Osteoblast (primary cell): ENCODE data around the gene DLK2. TPM values are rescaled to one million over a fixed set of nuclear protein-coding genes. Genes with fewer than 3 reads are reported as not detected.

ENCODE experiments used
- DNase-seq: peaks from one replicate; pipeline ENCODE4 v3.0.0; 2011; ENCODE audit warnings: low spot score, mixed read lengths; ENCODE audit not compliant: insufficient read length; ENCODE audit errors: missing footprints
- H2AFZ ChIP-seq: 2 replicates; pipeline ENCODE4 v1.6.0; 2011; ENCODE audit warnings: mild to moderate bottlenecking, low read length
- H3K27ac ChIP-seq: 2 replicates; pipeline ENCODE4 v1.5.1; 2011; ENCODE audit warnings: mild to moderate bottlenecking, low read depth, low read length, moderate library complexity
- H3K27me3 ChIP-seq: 2 replicates; pipeline ENCODE4 v1.6.0; 2012; ENCODE audit warnings: mild to moderate bottlenecking, control low read depth, inconsistent platforms, low read length, moderate library complexity; ENCODE audit not compliant: insufficient read depth
- H3K36me3 ChIP-seq: 2 replicates; pipeline ENCODE4 v1.5.1; 2011; ENCODE audit warnings: mild to moderate bottlenecking, low read length, control low read depth, moderate library complexity; ENCODE audit not compliant: insufficient read depth
- H3K4me1 ChIP-seq: 2 replicates; pipeline ENCODE4 v1.5.1; 2011; ENCODE audit warnings: mild to moderate bottlenecking, low read length, control low read depth, moderate library complexity; ENCODE audit not compliant: insufficient read depth
- H3K4me2 ChIP-seq: 2 replicates; pipeline ENCODE4 v1.6.0; 2011; ENCODE audit warnings: mild to moderate bottlenecking, low read length; ENCODE audit not compliant: insufficient read depth
- H3K4me3 ChIP-seq: fragments of 200-600 bp; sonication (generic); 3 replicates; pipeline ENCODE4 v1.5.1; 2012; ENCODE audit warnings: mild to moderate bottlenecking, low read length, inconsistent platforms; ENCODE audit not compliant: insufficient read depth
- H3K79me2 ChIP-seq: 2 replicates; pipeline ENCODE4 v1.6.0; 2012; ENCODE audit warnings: mild to moderate bottlenecking, low read length, control low read depth, inconsistent platforms; ENCODE audit not compliant: insufficient read depth
- H3K9me3 ChIP-seq: 2 replicates; pipeline ENCODE4 v1.5.1; 2011; ENCODE audit warnings: low read depth, low read length, control low read depth
- H4K20me1 ChIP-seq: 2 replicates; pipeline ENCODE4 v1.6.0; 2012; ENCODE audit warnings: mild to moderate bottlenecking, low read length, control low read depth; ENCODE audit not compliant: insufficient read depth
- CTCF ChIP-seq: IDR thresholded peaks from 2 replicates; pipeline ENCODE4 v1.5.1; 2011; ENCODE audit warnings: mild to moderate bottlenecking, low read depth, low read length, moderate library complexity; ENCODE audit errors: extremely low read depth
- total RNA-seq: library from RNA; depleted of rRNA; stranded (reverse); fragments of >200 nt; gene quantifications from 2 replicates; pipeline ENCODE4 v1.2.3, GENCODE V29; 2012

DLK2 gene
- total RNA-seq, 1 donor = not detected

- Histone ChIP-seq H3K4me1 (peaks cover 55% of the 10 kb centered on the region), H3K79me2 (peaks cover 51% of the 10 kb centered on the region), H3K4me3 (no peak overlapping the region), H3K27me3 (no peaks in the 10 kb centered on the region), H4K20me1 (peaks cover 48% of the 10 kb centered on the region), H3K4me2 (no peak overlapping the region), H3K27ac (no peak overlapping the region), H3K9me3 (no peaks in the 10 kb centered on the region), H3K36me3 (peaks cover 10% of the 10 kb centered on the region), H2AFZ (no peak overlapping the region)
- DNase-seq = peak; percentile 49
- no peak for TF ChIP-seq CTCF
Observed at GRCh38 chr6:43493833-43494232, 38.5 kb upstream of the DLK2 start.

- no peak overlapping the region for H3K4me3 ChIP-seq
- no peak overlapping the region for H3K27ac ChIP-seq
- no peaks in the 10 kb centered on the region for H3K9me3 ChIP-seq
Observed at GRCh38 chr6:43493230-43493629, 37.9 kb upstream of the DLK2 start.

DNA sequence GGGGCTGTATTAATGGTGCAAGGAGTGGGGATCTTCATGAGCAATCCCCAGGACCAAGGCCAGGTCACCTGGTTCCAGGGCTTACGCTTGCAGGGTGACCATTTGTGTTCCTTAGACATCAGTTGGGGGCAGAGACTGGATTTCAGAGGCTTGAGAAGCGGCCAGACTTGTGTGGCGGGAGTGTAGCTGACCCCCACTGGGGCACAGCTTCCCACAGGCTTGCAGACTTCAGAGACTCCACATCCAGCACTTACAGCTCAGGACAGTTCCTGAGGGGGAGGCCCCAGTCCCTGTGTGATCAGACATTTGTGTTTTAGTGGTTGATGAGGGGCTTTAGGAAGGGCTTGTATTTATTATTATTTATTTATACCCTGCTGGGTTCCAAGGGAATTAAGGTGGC, 37.3 kb upstream of the DLK2 start:
- Histone ChIP-seq H3K79me2 (peaks cover 52% of the 10 kb centered on the region), H3K36me3 (no peaks in the 10 kb centered on the region), H3K4me3 (peak overlapping the region; percentile 59), H3K27ac (peak overlapping the region; percentile 29), H3K9me3 (no peaks in the 10 kb centered on the region), H2AFZ (no peak overlapping the region), H4K20me1 (peaks cover 57% of the 10 kb centered on the region), H3K27me3 (no peaks in the 10 kb centered on the region), H3K4me1 (peaks cover 62% of the 10 kb centered on the region), H3K4me2 (peak overlapping the region; percentile 87)
- TF ChIP-seq CTCF = no peak
- DNase-seq = peak; percentile 90

More at GRCh38 chr6:43493230-43493629, 37.9 kb upstream of the DLK2 start:
- DNase-seq = no peak
- peaks cover 4% of the 10 kb centered on the region for H3K36me3 ChIP-seq
- peak overlapping the region; percentile 87 for H3K4me2 ChIP-seq
- TF ChIP-seq CTCF = no peak
- peaks cover 60% of the 10 kb centered on the region for H3K4me1 ChIP-seq
- H2AFZ ChIP-seq = no peak overlapping the region
- H3K79me2 ChIP-seq = peaks cover 53% of the 10 kb centered on the region
- H4K20me1 ChIP-seq = peaks cover 54% of the 10 kb centered on the region
- no peaks in the 10 kb centered on the region for H3K27me3 ChIP-seq

- no peaks in the 10 kb centered on the region for H3K9me3 ChIP-seq
- H3K27me3 ChIP-seq = no peaks in the 10 kb centered on the region
- H3K27ac ChIP-seq = peak overlapping the region; percentile 41
- H2AFZ ChIP-seq = peak overlapping the region; percentile 38
- H3K4me3 ChIP-seq = peak overlapping the region; percentile 59
- peaks cover 56% of the 10 kb centered on the region for H3K4me1 ChIP-seq
- no peak for TF ChIP-seq CTCF
- peaks cover 53% of the 10 kb centered on the region for H4K20me1 ChIP-seq
- peak overlapping the region; percentile 87 for H3K4me2 ChIP-seq
- peak; percentile 98 for DNase-seq
- H3K36me3 ChIP-seq = no peaks in the 10 kb centered on the region
- peaks cover 52% of the 10 kb centered on the region for H3K79me2 ChIP-seq
Observed at GRCh38 chr6:43491750-43492661, 36.7 kb upstream of the DLK2 start.
